ENCODE results near the gene CDH20.
A peak's percentile ranks its signal among the peaks of the same experiment; 100 is the strongest.

Gene CDH20

DNA sequence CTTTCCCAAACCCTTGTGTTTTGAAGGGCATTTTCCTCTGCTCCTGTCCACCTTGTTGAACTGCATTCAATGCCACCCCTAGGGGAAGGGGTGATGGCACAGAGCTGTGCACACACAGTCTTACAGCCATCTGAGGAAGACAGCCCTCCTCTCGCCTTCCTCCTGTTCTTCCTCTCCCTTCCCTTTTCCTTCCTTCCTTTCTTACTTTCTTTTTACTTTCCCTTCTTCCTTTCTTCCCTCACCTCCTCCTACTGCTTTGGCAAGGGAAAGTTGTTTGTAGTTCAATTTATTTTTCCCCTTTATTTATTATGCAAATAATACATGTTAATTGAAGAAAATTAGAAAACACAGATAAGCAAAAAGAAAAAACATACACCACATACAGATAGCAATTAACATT is 99.4 kb downstream of the CDH20 start:
- no peak for DNase-seq

GRCh38 chr18:61435064-61435652 is 101.9 kb downstream of the CDH20 start:
- peak; percentile 45 for DNase-seq

DNA sequence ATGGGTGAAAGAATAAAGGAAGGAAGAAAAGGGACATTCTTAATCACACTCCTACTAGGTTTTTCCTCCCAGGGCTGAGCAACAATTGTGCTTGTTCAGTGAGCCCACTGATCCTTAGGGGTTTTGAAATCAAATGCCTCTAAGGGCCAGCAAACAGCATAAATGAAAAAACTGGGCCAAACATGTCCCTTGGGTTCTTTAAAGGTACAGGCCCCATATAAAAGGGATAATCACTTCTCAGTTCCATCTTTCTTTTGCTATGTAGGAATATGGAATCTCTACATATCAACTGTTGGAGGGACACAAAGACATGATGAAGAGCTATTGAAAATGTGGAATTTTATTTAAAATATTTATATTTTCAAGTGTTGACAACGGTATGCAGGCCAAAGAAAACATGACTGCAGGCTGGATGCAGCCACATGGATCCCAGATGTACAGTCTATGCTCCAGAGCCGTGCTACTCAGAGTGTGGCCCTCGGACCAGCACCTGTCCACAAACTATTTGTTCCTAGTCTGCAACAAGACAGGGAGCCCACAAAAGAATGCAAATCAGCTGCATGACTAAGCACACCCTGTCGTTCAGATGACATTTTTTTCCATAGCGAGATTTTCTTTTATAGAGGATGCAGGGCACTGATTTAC is 110.0 kb downstream of the CDH20 start:
- no peak for DNase-seq

- no peak for DNase-seq
These were observed 115.1 kb downstream of the CDH20 start for GRCh38 chr18:61448316-61448715.

DNA sequence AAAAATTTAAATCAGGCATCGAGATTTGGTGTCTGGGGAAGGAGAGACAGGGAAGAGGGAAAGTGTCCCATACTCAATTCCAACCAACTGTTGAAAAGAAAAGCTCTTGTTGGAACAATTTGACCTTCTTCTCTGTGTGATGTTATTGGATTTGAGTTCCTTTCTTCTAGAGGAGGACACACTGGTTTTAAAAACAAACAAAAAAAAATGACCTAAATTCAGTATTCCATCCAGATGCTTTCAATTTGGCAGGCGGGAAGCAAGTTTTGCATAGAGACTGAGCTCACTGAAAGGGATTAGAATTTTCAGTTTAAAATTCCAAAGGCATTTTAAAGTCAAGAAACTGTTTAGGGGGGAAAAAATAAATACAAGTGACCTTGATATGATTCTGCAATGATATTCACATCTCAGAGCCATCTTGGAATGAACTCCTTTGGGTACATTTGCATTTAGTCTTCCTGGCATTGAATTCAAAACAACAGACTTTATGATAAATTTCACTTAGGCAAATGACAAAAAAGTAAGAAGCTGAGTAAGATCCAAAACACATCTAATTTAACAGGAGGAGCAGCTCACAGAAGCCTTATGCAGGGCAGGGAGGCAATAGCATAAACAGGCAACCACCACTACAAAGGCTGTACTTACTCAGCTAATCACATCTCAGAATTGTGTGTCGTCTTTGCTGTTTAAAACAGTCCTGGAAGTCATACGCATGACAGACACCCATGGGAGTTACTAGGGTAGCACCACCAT is 126.8 kb downstream of the CDH20 start:
- DNase-seq, result no peak

- no peak for DNase-seq
These were observed 131.4 kb downstream of the CDH20 start for GRCh38 chr18:61464551-61465142.

DNA sequence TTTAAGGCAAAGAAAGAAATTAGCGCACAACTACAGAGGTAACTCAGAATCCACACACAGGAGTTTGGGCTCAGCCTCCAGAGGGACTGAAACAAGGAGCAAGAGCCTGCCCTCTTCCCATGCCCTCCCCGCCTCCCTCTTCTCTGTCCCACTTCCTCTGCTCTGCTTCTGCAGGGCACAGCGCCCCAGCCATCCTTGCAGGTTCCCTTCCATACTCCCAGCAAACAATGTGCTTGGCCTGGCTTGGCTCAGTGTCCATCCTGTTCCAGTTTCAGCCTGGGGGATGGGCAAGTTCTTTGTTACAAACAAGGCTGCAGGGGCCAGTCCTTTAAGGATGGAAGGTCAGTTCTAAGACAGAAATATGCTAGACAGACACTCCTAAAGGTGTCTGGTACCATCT is 133.5 kb downstream of the CDH20 start:
- DNase-seq, result no peak

- no peak for DNase-seq
These were observed 136.9 kb downstream of the CDH20 start for GRCh38 chr18:61470031-61470674.

DNA sequence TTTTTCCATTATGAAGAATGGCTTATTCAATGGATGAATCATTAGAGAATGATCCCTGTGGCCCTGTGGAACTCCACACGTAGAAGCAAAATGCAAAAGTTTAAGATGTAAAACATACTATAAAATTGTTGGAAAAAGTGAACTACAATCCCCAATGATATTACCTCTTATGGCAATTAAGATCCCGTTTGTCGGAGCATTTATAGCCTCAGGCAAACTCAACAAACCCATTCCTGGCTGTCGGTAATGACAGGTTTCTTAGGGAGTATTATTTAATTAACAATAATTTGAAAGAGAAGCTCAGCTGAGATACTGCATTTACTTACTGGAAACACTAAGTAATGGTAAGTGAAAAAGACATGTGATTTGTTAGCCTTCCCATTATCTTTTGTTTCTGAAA is 138.3 kb downstream of the CDH20 start:
- no peak for DNase-seq

- DNase-seq, result no peak
These were observed 138.7 kb downstream of the CDH20 start for GRCh38 chr18:61471942-61472341.

- DNase-seq, result no peak
These were observed 141.1 kb downstream of the CDH20 start for GRCh38 chr18:61474341-61474740.

GRCh38 chr18:61474918-61475317 is 141.7 kb downstream of the CDH20 start:
- no peak for DNase-seq

DNA sequence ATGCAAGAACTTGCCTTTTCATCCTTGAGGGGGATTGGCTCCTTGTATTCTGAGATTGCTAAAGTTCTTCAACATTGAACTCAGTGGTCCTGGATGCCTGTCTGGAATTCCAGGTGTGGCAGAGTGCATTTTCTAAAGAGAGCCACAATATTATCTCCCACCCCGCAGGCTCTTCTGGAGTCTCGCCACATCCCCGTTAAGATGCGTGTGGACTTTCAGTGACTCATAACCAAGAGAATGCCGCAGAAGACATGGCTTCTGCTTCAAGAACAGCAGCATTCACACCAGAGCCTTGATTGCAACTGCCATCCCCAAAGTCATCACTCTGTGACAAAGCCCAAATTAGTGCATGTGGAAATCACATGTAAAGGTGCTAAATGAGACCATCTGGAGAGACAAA is 142.7 kb downstream of the CDH20 start:
- DNase-seq, result no peak

- DNase-seq, result no peak
These were observed 156.1 kb downstream of the CDH20 start for GRCh38 chr18:61489334-61489733.

- no peak for DNase-seq
These were observed 163.1 kb downstream of the CDH20 start for GRCh38 chr18:61496374-61496773.

DNA sequence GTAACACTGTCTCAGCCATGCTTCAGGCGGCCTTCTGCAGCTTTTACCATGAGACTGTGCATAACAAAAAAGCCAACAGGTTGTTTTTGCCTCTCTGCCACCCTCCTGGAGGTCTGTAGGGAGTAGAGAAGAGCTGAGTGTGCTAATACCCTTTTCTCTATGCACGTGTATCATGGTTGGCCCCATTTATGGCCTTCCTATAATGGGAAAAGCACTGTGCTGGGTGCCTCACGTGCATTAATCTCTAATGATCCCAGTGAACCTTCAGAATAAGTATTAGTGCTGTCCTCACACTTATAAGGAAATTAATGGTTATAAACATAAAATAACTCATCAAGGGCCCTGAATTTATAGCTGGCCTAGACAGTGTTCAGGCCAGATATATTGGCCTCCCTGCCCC is 164.2 kb downstream of the CDH20 start:
- no peak for DNase-seq

GRCh38 chr18:61502472-61502871 is 169.2 kb downstream of the CDH20 start:
- DNase-seq, result peak; percentile 49

DNA sequence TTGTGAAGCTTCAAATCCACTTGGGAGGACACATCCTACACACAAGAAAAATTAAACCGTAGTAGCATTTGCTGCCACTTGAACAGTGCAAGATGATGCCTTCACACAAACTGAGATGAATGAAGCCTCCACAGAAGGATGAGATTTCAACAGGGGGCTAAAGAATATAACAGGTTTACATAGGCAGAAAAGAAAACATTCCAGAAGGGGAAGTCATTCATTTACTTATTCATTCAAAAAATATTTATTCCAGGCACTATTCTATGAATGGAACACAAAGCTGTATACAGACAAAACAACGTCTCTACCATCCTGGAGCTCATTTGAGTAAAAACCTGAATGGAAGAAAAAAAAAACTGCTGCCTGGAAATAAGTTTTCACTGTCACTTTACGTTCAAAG is 170.5 kb downstream of the CDH20 start:
- no peak for DNase-seq

DNA sequence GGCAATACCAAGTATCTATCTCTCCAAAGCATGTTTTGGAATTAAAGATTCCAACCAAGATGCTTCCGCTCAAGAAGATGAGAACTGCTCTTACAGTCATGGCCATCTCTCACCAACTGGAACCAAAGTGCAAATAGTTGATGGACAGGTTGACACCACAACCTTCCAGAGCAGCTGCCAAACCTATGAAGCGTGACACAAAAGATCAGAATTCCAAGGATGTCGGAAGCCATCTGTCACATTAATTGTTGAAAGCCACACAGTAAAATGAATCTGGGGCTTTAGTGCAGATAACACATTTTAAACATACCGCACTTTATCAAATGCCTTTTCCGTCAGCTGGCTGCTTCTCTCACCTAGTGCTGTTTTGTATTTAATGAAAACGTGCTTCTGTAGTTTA is 195.7 kb downstream of the CDH20 start:
- DNase-seq, result peak; percentile 85

DNA sequence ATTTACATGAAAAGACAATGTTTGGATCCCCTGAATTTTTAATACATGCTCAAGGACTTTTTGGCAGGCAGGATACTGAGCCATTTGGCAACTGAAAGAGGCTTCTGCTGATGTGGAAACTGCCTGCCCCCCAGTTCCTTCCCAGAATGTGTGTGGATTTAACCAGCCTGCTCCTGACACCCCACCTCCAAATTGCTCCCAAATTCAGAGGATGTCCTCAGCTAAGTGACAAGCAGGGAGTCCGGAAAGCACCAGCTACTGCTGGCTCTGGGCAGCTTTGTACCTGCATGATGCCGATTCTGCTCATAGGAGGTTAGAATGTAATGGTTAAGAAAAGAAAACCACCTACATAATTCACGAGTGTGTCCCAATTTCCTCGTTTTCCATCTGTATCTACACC is 197.5 kb downstream of the CDH20 start:
- no peak for DNase-seq

DNA sequence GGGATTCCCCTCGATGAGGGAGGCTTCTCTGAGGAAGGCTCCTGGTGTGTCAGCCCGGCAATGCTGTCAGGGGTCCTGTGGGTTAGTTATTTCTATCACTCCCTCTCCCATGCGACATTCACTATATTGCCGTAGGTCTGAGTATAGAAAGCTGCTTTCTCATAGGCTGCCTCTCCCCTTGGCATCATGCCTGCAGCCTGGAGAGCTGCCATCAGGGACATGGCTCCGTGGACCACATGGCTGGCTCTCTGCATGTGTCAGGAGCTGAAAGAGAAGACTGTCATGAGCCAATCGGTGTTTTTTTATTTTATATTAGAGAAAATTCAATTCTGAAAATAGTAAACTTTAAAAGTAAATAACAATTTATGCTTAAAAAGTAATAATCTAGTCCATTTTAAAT is 198.0 kb downstream of the CDH20 start:
- peak; percentile 37 for DNase-seq

GRCh38 chr18:61531891-61532290 is 198.7 kb downstream of the CDH20 start:
- DNase-seq, result no peak

DNA sequence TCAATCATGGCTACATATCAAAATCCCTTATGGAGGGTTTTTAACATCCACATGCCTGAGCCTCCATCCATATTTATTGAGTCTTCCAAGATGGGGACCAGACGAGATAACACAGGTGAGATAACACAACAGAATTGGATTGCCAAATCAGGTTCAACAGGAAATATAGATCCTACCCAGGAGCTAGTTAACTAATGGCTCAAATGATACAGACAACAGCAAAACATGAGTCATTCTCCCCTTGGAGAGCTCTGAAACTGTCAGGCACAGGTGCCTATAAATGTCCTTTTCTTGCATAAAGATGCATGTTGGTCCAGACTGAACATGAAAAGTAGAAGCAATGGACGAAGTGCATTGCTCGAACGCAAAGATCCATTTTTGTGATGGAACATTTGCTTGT is 202.2 kb downstream of the CDH20 start:
- no peak for DNase-seq

GRCh38 chr18:61541673-61542072 is 208.4 kb downstream of the CDH20 start:
- DNase-seq, result no peak
